Lung microvascular endothelial cell (primary cell): ENCODE measurements around the gene C1RL. TPM values are rescaled to one million over a fixed set of nuclear protein-coding genes. Genes with fewer than 3 reads are reported as not detected.
"Not testable (repeated sequence)": the region's sequence is repeated elsewhere in the genome, so short reads cannot be mapped to it uniquely, and the experiment has no call there.

Experiments used
- DNase-seq, 2 donors: peaks; one replicate each; pipeline versions ENCODE4 v3.0.0 to v3.0.0-alpha.2; 2010; ENCODE audit warnings: low read depth in 2 of 2
- total RNA-seq: library from RNA; depleted of rRNA; stranded (reverse); fragments of >200 nt; gene quantifications from 2 replicates; pipeline ENCODE4 v1.2.1, GENCODE V29; 2014

Gene C1RL
- total RNA-seq, 1 donor from 2014 or later: 13.7 TPM

DNA sequence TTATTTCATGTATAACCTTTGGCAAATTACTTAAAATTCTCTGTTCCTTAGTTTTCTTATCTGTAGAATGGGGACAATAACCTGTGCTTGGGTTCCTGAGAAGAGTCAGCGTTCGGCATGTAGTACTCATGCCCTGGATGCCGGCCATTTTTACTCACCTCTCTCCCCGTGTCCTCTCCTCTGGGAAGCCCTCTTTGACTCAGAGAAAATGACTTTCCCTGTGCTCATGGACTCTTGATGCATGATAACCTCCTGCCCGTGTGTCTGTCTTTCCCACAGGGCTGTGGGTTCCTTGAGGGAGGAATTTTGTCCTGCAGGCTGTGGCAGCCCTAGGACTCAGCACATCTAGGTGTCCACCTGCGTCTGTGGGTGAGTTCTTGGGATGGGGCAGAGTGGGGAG is 5.8 kb upstream of the C1RL start:
- no peak for DNase-seq

DNA sequence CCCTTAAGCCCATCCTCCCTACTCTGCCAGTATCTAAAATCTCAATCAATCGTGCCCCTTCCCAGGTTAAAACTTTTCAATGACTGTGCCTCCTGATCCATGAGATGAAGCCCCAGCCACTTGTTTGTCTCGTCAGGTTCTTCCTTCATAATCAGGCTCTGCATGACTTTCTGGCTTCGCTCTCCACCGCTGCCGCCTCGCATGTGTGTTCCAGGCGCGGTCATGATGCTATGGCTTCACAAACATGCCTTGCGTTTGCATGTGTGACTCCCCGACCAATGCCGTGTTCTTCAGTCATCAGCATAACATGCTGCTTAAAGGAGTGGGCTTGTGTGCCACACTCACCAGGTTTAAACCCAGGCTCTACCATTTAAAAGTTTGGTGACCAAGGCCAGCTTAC is 5.0 kb upstream of the C1RL start:
- no peak for DNase-seq

DNA sequence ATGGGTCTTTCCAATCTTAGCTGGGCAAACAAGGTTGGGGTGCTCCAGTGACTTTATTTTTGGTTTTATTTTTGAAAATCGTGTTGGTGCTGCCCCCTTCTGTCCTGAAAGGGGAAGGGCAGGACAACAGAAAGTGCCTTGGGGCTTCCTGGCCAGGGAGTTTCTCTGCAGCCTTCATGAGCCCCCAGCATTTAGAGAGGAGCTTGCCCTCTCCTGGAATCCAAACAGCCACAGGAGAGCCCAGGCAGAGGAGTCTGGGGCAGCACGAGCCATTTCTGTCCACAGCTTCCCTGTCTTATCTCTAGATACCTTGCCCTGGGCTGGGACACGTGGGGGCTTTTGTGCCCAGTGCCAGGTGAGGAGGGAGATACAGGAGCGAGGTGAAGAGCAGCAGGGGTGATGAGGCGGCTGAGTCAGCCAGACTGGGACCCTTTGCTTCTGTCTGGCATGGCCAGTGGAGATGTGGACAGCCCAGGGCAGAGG is 4.4 kb upstream of the C1RL start:
- peak; percentile 51 to 55 for DNase-seq

DNA sequence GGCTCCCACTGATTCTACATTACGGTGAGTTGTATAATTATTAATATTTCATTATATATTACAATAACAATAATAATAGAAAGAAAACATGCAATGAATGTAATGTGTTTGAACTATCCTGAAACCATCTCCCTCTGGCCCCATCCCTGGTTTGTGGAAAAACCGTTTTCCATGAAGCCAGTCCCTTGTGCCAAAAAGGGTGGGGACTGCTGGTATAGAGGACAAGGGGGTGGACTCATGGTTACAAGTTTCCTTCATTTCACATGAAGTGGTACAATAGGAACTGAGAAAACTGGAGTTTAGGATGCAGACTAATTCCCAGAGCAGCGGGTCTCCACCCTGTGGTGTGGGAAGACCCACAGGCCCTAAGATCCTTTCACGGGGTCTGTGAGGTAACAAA is 3.0 kb upstream of the C1RL start:
- peak in 1 of 2 donors; percentile 47 for DNase-seq

GRCh38 chr12:7110661-7111060 is 1.6 kb upstream of the C1RL start:
- no peak for DNase-seq

DNA sequence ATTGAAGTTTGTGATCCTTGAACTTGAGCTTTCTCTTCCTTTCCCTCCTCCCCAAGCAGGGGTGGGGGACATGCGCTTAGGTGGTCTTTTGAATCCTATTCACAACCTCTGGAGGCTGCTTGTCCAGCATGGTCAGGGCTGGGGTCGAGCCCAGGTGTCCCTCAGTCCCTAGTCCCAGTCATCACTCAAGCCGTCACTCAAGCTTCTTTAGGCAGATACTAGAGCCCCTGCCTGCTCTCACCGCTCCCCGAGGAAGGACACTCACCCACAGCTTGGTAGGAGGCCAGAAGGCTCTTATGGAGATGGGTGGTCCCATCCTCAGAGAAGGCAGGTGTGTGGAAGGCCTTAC is 532 bp upstream of the C1RL start:
- DNase-seq: no peak

GRCh38 chr12:7108003-7108795 is 815 bp downstream of the C1RL start:
- DNase-seq: peak in 1 of 2 donors; percentile 63

- no peak for DNase-seq
These were observed 1.4 kb downstream of the C1RL start for GRCh38 chr12:7107636-7108002.

- DNase-seq: not testable (repeated sequence)
These were observed 1.8 kb downstream of the C1RL start for GRCh38 chr12:7107181-7107580.

- DNase-seq: no peak
These were observed 2.9 kb downstream of the C1RL start for GRCh38 chr12:7106082-7106481.

GRCh38 chr12:7103837-7104584 is 5.0 kb downstream of the C1RL start:
- DNase-seq: no peak

GRCh38 chr12:7102582-7102981 is 6.4 kb downstream of the C1RL start:
- DNase-seq: no peak

- no peak for DNase-seq
These were observed 7.3 kb downstream of the C1RL start for GRCh38 chr12:7101694-7102131.

- no peak for DNase-seq
These were observed 7.8 kb downstream of the C1RL start for GRCh38 chr12:7101047-7101693.

GRCh38 chr12:7100239-7100638 is 8.8 kb downstream of the C1RL start:
- no peak for DNase-seq

DNA sequence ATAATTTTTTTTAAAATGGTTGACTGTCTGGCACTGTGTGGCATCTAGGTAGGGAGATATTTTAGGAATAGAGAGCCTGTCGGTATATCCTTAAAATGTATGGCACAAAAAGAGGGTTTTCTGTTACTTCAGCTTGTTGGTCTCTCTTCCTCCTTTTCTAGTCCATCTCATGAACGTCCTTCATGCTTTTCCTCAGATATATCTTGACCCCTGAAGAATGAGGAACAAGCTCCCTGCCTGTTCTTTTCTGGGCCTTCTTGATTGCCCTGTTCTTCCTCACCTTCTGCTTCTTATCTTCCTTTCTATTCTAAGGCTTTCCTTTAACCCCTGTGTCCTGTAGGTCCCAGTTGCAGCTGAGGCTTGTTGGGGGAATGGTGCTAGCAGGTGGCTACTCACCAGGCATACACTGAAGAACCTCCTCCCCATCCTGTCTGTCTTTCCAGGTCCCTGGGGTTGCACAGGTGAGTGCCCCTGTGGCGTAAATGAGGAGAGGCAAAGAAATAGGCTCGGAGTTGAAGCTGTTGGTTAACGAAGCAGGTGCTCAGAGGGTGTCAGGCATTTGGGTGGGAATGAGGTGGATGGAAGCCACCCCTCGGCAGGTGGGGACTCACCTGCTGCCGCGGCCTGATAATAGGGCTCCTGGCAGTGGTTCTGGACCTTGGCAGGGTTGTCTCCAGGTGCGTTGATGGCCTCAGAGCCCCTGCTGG is 9.6 kb downstream of the C1RL start:
- no peak for DNase-seq

- DNase-seq: no peak
These were observed 12.0 kb downstream of the C1RL start for GRCh38 chr12:7096979-7097378.

- no peak for DNase-seq
These were observed 12.7 kb downstream of the C1RL start for GRCh38 chr12:7096006-7096932.

GRCh38 chr12:7093892-7094291 is 15.1 kb downstream of the C1RL start:
- no peak for DNase-seq

GRCh38 chr12:7093486-7093885 is 15.5 kb downstream of the C1RL start:
- no peak for DNase-seq

GRCh38 chr12:7092986-7093460 is 16.0 kb downstream of the C1RL start:
- no peak for DNase-seq
